Liver (tissue), 3 donors: Measurements from ENCODE around the gene ALCAM.

ENCODE experiments used
- ATF3 ChIP-seq: IDR thresholded peaks from 2 replicates; pipeline ENCODE4 v1.6.1; 2016; ENCODE audit warnings: antibody characterized with exemption
- CTCF ChIP-seq: fragments of 150-350 bp; IDR thresholded peaks from 2 replicates; pipeline ENCODE4 v1.5.1; 2017; ENCODE audit warnings: improper control_type of control experiment, low read depth, low read length; ENCODE audit not compliant: missing input control
- EGR1 ChIP-seq, 2 donors: IDR thresholded peaks; 2 replicates each; pipeline ENCODE4 v1.6.1; 2016 to 2018; ENCODE audit warnings: antibody characterized with exemption in 2 of 2, low read depth in 2 of 2
- FOXA1 ChIP-seq: IDR thresholded peaks from 2 replicates; pipeline ENCODE4 v1.6.1; 2016; ENCODE audit warnings: antibody characterized with exemption
- JUND ChIP-seq, 2 donors: IDR thresholded peaks; 2 replicates each; pipeline ENCODE4 v1.6.1; 2016; ENCODE audit warnings: antibody characterized with exemption in 2 of 2
- SP1 ChIP-seq: IDR thresholded peaks from 2 replicates; pipeline ENCODE4 v1.6.1; 2018; ENCODE audit warnings: antibody characterized with exemption, mild to moderate bottlenecking
- YY1 ChIP-seq: IDR thresholded peaks from 2 replicates; pipeline ENCODE4 v1.6.1; 2016; ENCODE audit warnings: antibody characterized with exemption, mild to moderate bottlenecking
- donor health status: healthy.
- donor health status: healthy.

GRCh38 chr3:105360003-105360402 lies 6.7 kb upstream of the ALCAM start:
- TF ChIP-seq FOXA1 (no peak), JUND (IDR thresholded peaks at IDR 0.05) (no peak), YY1 (no peak), ATF3 (no peak), EGR1 (IDR thresholded peaks at IDR 0.05; ENCODE audit: low read depth in 2 of 2) (no peak), CTCF (no peak), SP1 (no peak)
